ENCODE data around the gene CXCL9. TPM values are rescaled to one million over a fixed set of nuclear protein-coding genes. Genes with fewer than 3 reads are reported as not detected.
A peak's percentile ranks its signal among the peaks of the same experiment; 100 is the strongest.

The CXCL9 gene
- total and polyA plus RNA-seq, 7 donors = 0.03 to 0.51 (median 0.14) TPM

- H3K27ac ChIP-seq = no peak overlapping the region
Observed at GRCh38 chr4:75997946-75998345, 9.4 kb downstream of the CXCL9 start.

GRCh38 chr4:75997081-75997480 lies 10.2 kb downstream of the CXCL9 start:
- Histone ChIP-seq H3K27me3 (ENCODE audit: insufficient read depth in 3 of 3, low read length in 2 of 3) (no peaks in the 10 kb centered on the region), H3K27ac (no peak overlapping the region), H3K4me1 (no peaks in the 10 kb centered on the region), H3K4me3 (no peak overlapping the region), H3K9me3 (no peaks in the 10 kb centered on the region), H3K36me3 (ENCODE audit: insufficient read depth in 1 of 2, low read depth in 1 of 2) (no peaks in the 10 kb centered on the region)
- intact Hi-C loops (cut with DNase I) = loop anchor here in 1 of 2 donors (10.0 kb wide), 1 partner anchor 308 kb away; the partner anchor contains the start of gene STBD1
- ATAC-seq = no peak
- no peak for TF ChIP-seq CTCF (IDR thresholded peaks at IDR 0.05)
- 65 to 73% (median 72%) methylated on average over 1 of the region's 1 CpG for WGBS, 3 donors
- no peak for DNase-seq

More at GRCh38 chr4:75997946-75998345, 9.4 kb downstream of the CXCL9 start:
- Histone ChIP-seq H3K4me3 (no peak overlapping the region), H3K27me3 (ENCODE audit: insufficient read depth in 3 of 3, low read length in 2 of 3) (no peaks in the 10 kb centered on the region), H3K4me1 (no peaks in the 10 kb centered on the region), H3K36me3 (ENCODE audit: insufficient read depth in 1 of 2, low read depth in 1 of 2) (no peaks in the 10 kb centered on the region), H3K9me3 (no peaks in the 10 kb centered on the region)
- no peak for ATAC-seq
- no peak for DNase-seq
- intact Hi-C loops (cut with DNase I) = loop anchor here in 1 of 2 donors (2.0 to 10.0 kb wide), 2 partner anchors 69 to 307 kb away; partner anchors contain the start of gene STBD1
- no peak for TF ChIP-seq CTCF (IDR thresholded peaks at IDR 0.05)
- WGBS, 3 donors = 74 to 93% (median 80%) methylated on average over 2 of the region's 2 CpGs

- TF ChIP-seq CTCF (IDR thresholded peaks at IDR 0.05) = peak; percentile 80
- Histone ChIP-seq H3K36me3 (ENCODE audit: insufficient read depth in 1 of 2, low read depth in 1 of 2) (no peaks in the 10 kb centered on the region), H3K27ac (no peak overlapping the region), H3K9me3 (no peaks in the 10 kb centered on the region), H3K27me3 (ENCODE audit: insufficient read depth in 3 of 3, low read length in 2 of 3) (no peaks in the 10 kb centered on the region), H3K4me3 (no peak overlapping the region), H3K4me1 (peaks cover 4% of the 10 kb centered on the region)
- intact Hi-C loops (cut with DNase I) = loop anchor here (1.0 to 10.0 kb wide), 3 partner anchors 72 to 309 kb away; partner anchors contain the start of gene STBD1 (in 1 of the 2)
- 8 to 13% (median 12%) methylated on average over 5 of the region's 5 CpGs for WGBS, 3 donors
- DNase-seq (no peak), ATAC-seq (peak in 3 of 4 donors; percentile 32 to 57 (median 34))
Observed at GRCh38 chr4:75995727-75996126, 11.6 kb downstream of the CXCL9 start.

GRCh38 chr4:75992462-75992861 lies 14.8 kb downstream of the CXCL9 start:
- no peaks in the 10 kb centered on the region for H3K36me3 ChIP-seq (ENCODE audit: insufficient read depth in 1 of 2, low read depth in 1 of 2)
- H3K27me3 ChIP-seq (ENCODE audit: insufficient read depth in 3 of 3, low read length in 2 of 3) = no peaks in the 10 kb centered on the region
- no peaks in the 10 kb centered on the region for H3K9me3 ChIP-seq
- DNase-seq (no peak), ATAC-seq (no peak)
- intact Hi-C loops (cut with DNase I) = loop anchor here in 1 of 2 donors (5.0 to 10.0 kb wide), 2 partner anchors 95 to 312 kb away; partner anchors contain the start of gene STBD1
- no peak overlapping the region for H3K27ac ChIP-seq
- 77 to 94% (median 89%) methylated on average over 1 of the region's 1 CpG for WGBS, 3 donors
- H3K4me1 ChIP-seq = peaks cover 20% of the 10 kb centered on the region
- TF ChIP-seq CTCF (IDR thresholded peaks at IDR 0.05) = no peak
- no peak overlapping the region for H3K4me3 ChIP-seq

Data from psoas muscle (tissue), 8 donors.